DOHH2 (cell line): Measurements from ENCODE around the gene CNKSR3.

Experiments used
- H3F3A ChIP-seq: fragments of 200-600 bp; sonication (generic), shearing (Covaris generic); 2 replicates; pipeline ENCODE4 v1.6.0; 2016; ENCODE audit warnings: antibody characterized with exemption, mild to moderate bottlenecking; ENCODE audit not compliant: control insufficient read depth, insufficient read depth
- H3K27ac ChIP-seq: fragments of 200-600 bp; sonication (generic); 2 replicates; pipeline ENCODE4 v1.5.1; 2014; ENCODE audit warnings: low read depth, mild to moderate bottlenecking, low read length, moderate library complexity
- H3K27me3 ChIP-seq: fragments of 200-600 bp; sonication (generic); 2 replicates; pipeline ENCODE4 v1.6.1; 2014; ENCODE audit warnings: mild to moderate bottlenecking, low read length, mixed read lengths; ENCODE audit not compliant: control insufficient read depth
- H3K36me3 ChIP-seq: fragments of 200-600 bp; sonication (generic); 2 replicates; pipeline ENCODE4 v1.6.1; 2014; ENCODE audit warnings: mild to moderate bottlenecking, low read length, moderate library complexity, mixed read lengths; ENCODE audit not compliant: control insufficient read depth
- H3K4me1 ChIP-seq: fragments of 200-600 bp; sonication (generic); 2 replicates; pipeline ENCODE4 v1.6.1; 2014; ENCODE audit warnings: mild to moderate bottlenecking, low read length, mixed read lengths; ENCODE audit not compliant: control insufficient read depth
- H3K4me2 ChIP-seq: fragments of 200-600 bp; sonication (generic); 2 replicates; pipeline ENCODE4 v1.6.0; 2014; ENCODE audit warnings: mild to moderate bottlenecking, low read length, moderate library complexity
- H3K4me3 ChIP-seq: fragments of 200-600 bp; sonication (generic); 2 replicates; pipeline ENCODE4 v1.5.1; 2014; ENCODE audit warnings: mild to moderate bottlenecking, low read length, mixed read lengths
- H3K79me2 ChIP-seq: fragments of 200-600 bp; sonication (generic); 2 replicates; pipeline ENCODE4 v1.6.1; 2014; ENCODE audit warnings: mild to moderate bottlenecking, low read length, mixed read lengths; ENCODE audit not compliant: control insufficient read depth
- H3K9me2 ChIP-seq: fragments of 200-600 bp; sonication (generic); replicated peaks from 2 replicates; pipeline ENCODE4 v1.6.1; 2014; ENCODE audit warnings: mild to moderate bottlenecking, low read length, mixed read lengths; ENCODE audit not compliant: control insufficient read depth
- H3K9me3 ChIP-seq: fragments of 200-600 bp; sonication (generic); 2 replicates; pipeline ENCODE4 v1.6.1; 2014; ENCODE audit warnings: antibody characterized with exemption, low read length, mixed read lengths; ENCODE audit not compliant: control insufficient read depth, insufficient read depth
- H4K20me1 ChIP-seq: fragments of 200-600 bp; sonication (generic); 2 replicates; pipeline ENCODE4 v1.6.0; 2014; ENCODE audit warnings: low read depth, mild to moderate bottlenecking, antibody characterized with exemption, low read length, moderate library complexity; ENCODE audit not compliant: control insufficient read depth, insufficient read depth
- CTCF ChIP-seq: fragments of 200-600 bp; sonication (generic); IDR thresholded peaks from one replicate; pipeline ENCODE4 v1.5.1; 2014; ENCODE audit warnings: antibody characterized with exemption, mild to moderate bottlenecking, low read depth, low read length; ENCODE audit not compliant: poor library complexity, severe bottlenecking
- EZH2phosphoT487 ChIP-seq: fragments of 200-600 bp; sonication (generic); IDR thresholded peaks from 2 replicates; pipeline ENCODE4 v1.6.1; 2017; ENCODE audit warnings: borderline replicate concordance, mild to moderate bottlenecking, antibody characterized with exemption, low read length, moderate library complexity, mixed read lengths

CNKSR3 gene

GRCh38 chr6:154482858-154483257 lies 27.6 kb downstream of the CNKSR3 start:
- no peak overlapping the region for H3K27ac ChIP-seq

GRCh38 chr6:154481521-154482013 lies 28.9 kb downstream of the CNKSR3 start:
- no peak overlapping the region for H3K4me2 ChIP-seq
- H4K20me1 ChIP-seq, result no peaks in the 10 kb centered on the region
- no peak overlapping the region for H3K4me3 ChIP-seq
- H3K27ac ChIP-seq, result no peak overlapping the region
- no peaks in the 10 kb centered on the region for H3F3A ChIP-seq
- H3K9me2 ChIP-seq, result no peaks in the 10 kb centered on the region
- no peaks in the 10 kb centered on the region for H3K9me3 ChIP-seq
- no peaks in the 10 kb centered on the region for H3K27me3 ChIP-seq
- no peaks in the 10 kb centered on the region for H3K36me3 ChIP-seq
- H3K4me1 ChIP-seq, result no peaks in the 10 kb centered on the region
- TF ChIP-seq CTCF, result no peak
- H3K79me2 ChIP-seq, result no peaks in the 10 kb centered on the region

More at GRCh38 chr6:154482858-154483257, 27.6 kb downstream of the CNKSR3 start:
- H3K27me3 ChIP-seq, result no peaks in the 10 kb centered on the region
- H3K36me3 ChIP-seq, result no peaks in the 10 kb centered on the region
- H3K9me3 ChIP-seq, result no peaks in the 10 kb centered on the region
- H3F3A ChIP-seq, result no peaks in the 10 kb centered on the region
- no peak for TF ChIP-seq CTCF
- no peak overlapping the region for H3K4me2 ChIP-seq
- H4K20me1 ChIP-seq, result no peaks in the 10 kb centered on the region
- H3K4me3 ChIP-seq, result no peak overlapping the region
- no peaks in the 10 kb centered on the region for H3K9me2 ChIP-seq
- no peaks in the 10 kb centered on the region for H3K79me2 ChIP-seq
- H3K4me1 ChIP-seq, result no peaks in the 10 kb centered on the region

GRCh38 chr6:154479771-154480639 lies 30.5 kb downstream of the CNKSR3 start:
- TF ChIP-seq EZH2phosphoT487, result no peak
- TF ChIP-seq CTCF, result no peak
- no peaks in the 10 kb centered on the region for H3K36me3 ChIP-seq
- no peak overlapping the region for H3K4me2 ChIP-seq
- H3K79me2 ChIP-seq, result no peaks in the 10 kb centered on the region
- H3F3A ChIP-seq, result no peaks in the 10 kb centered on the region
- H3K27ac ChIP-seq, result no peak overlapping the region
- H3K4me1 ChIP-seq, result no peaks in the 10 kb centered on the region
- H3K9me2 ChIP-seq, result no peaks in the 10 kb centered on the region
- no peaks in the 10 kb centered on the region for H3K27me3 ChIP-seq
- H3K9me3 ChIP-seq, result no peaks in the 10 kb centered on the region
- no peak overlapping the region for H3K4me3 ChIP-seq
- H4K20me1 ChIP-seq, result no peaks in the 10 kb centered on the region
